PFSK-1 (cell line): ENCODE data around the gene NFIA.

Source experiments
- POLR2AphosphoS5 ChIP-seq: IDR thresholded peaks from 2 replicates; pipeline ENCODE4 v1.6.1; 2012; ENCODE audit warnings: low read depth, mild to moderate bottlenecking, control low read depth, low read length, moderate library complexity
- SIN3A ChIP-seq: IDR thresholded peaks from 2 replicates; pipeline ENCODE4 v1.6.1; 2012; ENCODE audit warnings: mild to moderate bottlenecking, low read length, moderate library complexity, borderline replicate concordance; ENCODE audit not compliant: insufficient read depth
- TAF1 ChIP-seq: IDR thresholded peaks from 2 replicates; pipeline ENCODE4 v1.6.1; 2012; ENCODE audit warnings: low read length, control low read depth, borderline replicate concordance; ENCODE audit not compliant: insufficient read depth

- TF ChIP-seq SIN3A (no peak), POLR2AphosphoS5 (no peak), TAF1 (no peak)
Measured at GRCh38 chr1:61389194-61389925, 307.0 kb downstream of the NFIA start.
